T-cell (primary cell): ENCODE measurements around the gene MYMX. TPM values are rescaled to one million over a fixed set of nuclear protein-coding genes. Genes with fewer than 3 reads are reported as not detected.

Experiments
- ATAC-seq, 4 experiments: fragments of 200-7000 bp in 3 of 4; fragments of 150-1000 bp in 1 of 4; cut with Tn5 transposase; replicated peaks in 1 of 4; 1 replicate in 3 of 4; 2 replicates in 1 of 4; pipeline ENCODE4 v1.10.0; 2021; ENCODE audit warnings: moderate library complexity in 3 of 4, mild to moderate bottlenecking in 2 of 4, moderate number of reproducible peaks in 1 of 4
- CTCF ChIA-PET, 2 donors: fragments of 300-600 bp; sonication (Branson Sonifier 250); formaldehyde crosslinking; loops; one replicate each; lab custom pipeline; 2022; ENCODE audit warnings: antibody characterized with exemption in 2 of 2; lab: Charles Lee
- POLR2A ChIA-PET, 2 donors: fragments of 300-600 bp; sonication (Branson Sonifier 250); formaldehyde crosslinking; loops; one replicate each; lab custom pipeline; 2022; ENCODE audit warnings: antibody characterized with exemption in 2 of 2; lab: Charles Lee
- DNase-seq, 35 experiments: peaks; one replicate each; pipeline versions ENCODE4 v3.0.0 to v3.0.0-alpha.2; 2013 to 2023
- H3K27ac ChIP-seq: one replicate; pipeline ENCODE4 v1.5.1; 2013; ENCODE audit warnings: low read length
- H3K27me3 ChIP-seq, 2 experiments: replicated peaks in 1 of 2; 1 replicate in 1 of 2; 2 replicates in 1 of 2; pipeline versions ENCODE4 v1.6.1 to v1.7.0; 2013; ENCODE audit warnings: low read length in 1 of 2, mixed read lengths in 1 of 2; ENCODE audit not compliant: control insufficient read depth in 2 of 2, insufficient read depth in 2 of 2; ENCODE audit errors: extremely low read depth in 1 of 2
- H3K36me3 ChIP-seq, 2 donors: 1 replicate in 1 of 2; 2 replicates in 1 of 2; pipeline versions ENCODE4 v1.6.1 to v1.7.0; 2013; ENCODE audit warnings: low read length in 1 of 2; ENCODE audit not compliant: control insufficient read depth in 2 of 2, insufficient read depth in 1 of 2; ENCODE audit errors: extremely low read depth in 1 of 2
- H3K4me1 ChIP-seq, 2 experiments: 1 replicate in 1 of 2; 2 replicates in 1 of 2; pipeline versions ENCODE4 v1.6.1 to v1.7.0; 2013; ENCODE audit warnings: low read length in 2 of 2, mixed read lengths in 1 of 2; ENCODE audit not compliant: insufficient read depth in 2 of 2, control insufficient read depth in 1 of 2; ENCODE audit errors: extremely low read depth in 1 of 2
- H3K4me3 ChIP-seq, 2 donors: 1 replicate in 1 of 2; 2 replicates in 1 of 2; pipeline versions ENCODE4 v1.5.1 to v1.7.0; 2013; ENCODE audit warnings: mild to moderate bottlenecking in 2 of 2, low read length in 1 of 2, moderate library complexity in 1 of 2; ENCODE audit not compliant: control insufficient read depth in 1 of 2; ENCODE audit errors: extremely low read depth in 1 of 2
- H3K9me3 ChIP-seq: 2 replicates; pipeline ENCODE4 v1.7.0; 2013
- H3K27ac Mint-ChIP-seq, 2 donors: one replicate each; pipeline ENCODE4 v1.8.0; 2020 to 2021; ENCODE audit warnings: mild to moderate bottlenecking in 2 of 2, mixed read lengths in 2 of 2
- H3K27me3 Mint-ChIP-seq, 2 donors: one replicate each; pipeline ENCODE4 v1.8.0; 2021 to 2022; ENCODE audit warnings: mixed read lengths in 2 of 2
- H3K36me3 Mint-ChIP-seq: one replicate; pipeline ENCODE4 v1.8.0; 2021; ENCODE audit warnings: mixed read lengths
- H3K4me1 Mint-ChIP-seq, 3 donors: one replicate each; pipeline ENCODE4 v1.8.0; 2020 to 2022; ENCODE audit warnings: mixed read lengths in 3 of 3, mild to moderate bottlenecking in 1 of 3
- H3K4me3 Mint-ChIP-seq, 3 donors: one replicate each; pipeline ENCODE4 v1.8.0; 2020 to 2022; ENCODE audit warnings: mild to moderate bottlenecking in 3 of 3, mixed read lengths in 3 of 3, moderate library complexity in 3 of 3
- H3K9me3 Mint-ChIP-seq, 3 donors: one replicate each; pipeline ENCODE4 v1.8.0; 2020 to 2022; ENCODE audit warnings: mixed read lengths in 3 of 3
- WGBS: methylation state at CpG from one replicate; pipeline ENCODE4 v1.1.5; 2013; ENCODE audit warnings: missing lambda C conversion rate; ENCODE audit not compliant: insufficient coverage; 5-methylcytosine and 5-hydroxymethylcytosine counted together
- total RNA-seq, 35 experiments: library from RNA in 6 of 35; stranded (reverse) in 6 of 35; fragments of 120-200 nt in 1 of 35; gene quantifications; one replicate each; pipeline versions ENCODE4 v1.2.1 to v1.2.4 and lab custom pipeline; 2013 to 2026

The MYMX gene
- total RNA-seq, 5 donors from 2014 or later (not counting 1 experiment from before 2014, with no cell fraction given), result not detected

GRCh38 chr6:44235891-44236516, 19.3 kb downstream of the MYMX start:
- H3K36me3 Mint-ChIP-seq, result no peaks in the 10 kb centered on the region
- POLR2A ChIA-PET, result interaction anchor here in 1 of 2 donors (0.7 kb wide), 1 partner anchor 9 kb away, joined by 3 read pairs; no protein-coding TSS in a partner anchor

GRCh38 chr6:44237021-44237812, 20.5 kb downstream of the MYMX start:
- Histone ChIP-seq H3K27ac (peak overlapping the region; percentile 91), H3K27me3 (no peaks in the 10 kb centered on the region), H3K9me3 (no peaks in the 10 kb centered on the region), H3K36me3 (no peaks in the 10 kb centered on the region), H3K4me3 (peak overlapping the region; percentile 36 to 76), H3K4me1 (peaks cover 0 to 11% of the 10 kb centered on the region in 2 experiments)
- no peaks in the 10 kb centered on the region for H3K36me3 Mint-ChIP-seq
- ChIA-PET POLR2A (interaction anchor here in 1 of 2 donors (0.8 to 0.9 kb wide), 2 partner anchors 10 to 13 kb away, joined by 3 to 7 read pairs; partner anchors contain the start of gene HSP90AB1), CTCF (interaction anchor here (0.5 to 2.1 kb wide), 6 partner anchors 10 to 780 kb away, joined by 3 to 9 read pairs (median 4); partner anchors contain the start of genes HSP90AB1 (in 1 of the 2) and SLC29A1 (in 1 of the 2))
- peak; percentile 70 to 77 (median 73) for ATAC-seq
- peak in 33 of 35 experiments; percentile 20 to 73 (median 48) for DNase-seq
- peak overlapping the region; percentile 82 to 92 for H3K27ac Mint-ChIP-seq
- no peaks in the 10 kb centered on the region for H3K9me3 Mint-ChIP-seq
- H3K4me3 Mint-ChIP-seq, result peak overlapping the region; percentile 81 to 87 (median 87)
- H3K4me1 Mint-ChIP-seq, result peaks cover 8 to 10% (median 8%) of the 10 kb centered on the region in 3 donors
- H3K27me3 Mint-ChIP-seq, result no peaks in the 10 kb centered on the region
- 33% methylated on average over 10 of the region's 22 CpGs for WGBS

More at GRCh38 chr6:44235891-44236516, 19.3 kb downstream of the MYMX start:
- Histone ChIP-seq H3K9me3 (no peaks in the 10 kb centered on the region), H3K36me3 (no peaks in the 10 kb centered on the region), H3K4me1 (peaks cover 0 to 11% of the 10 kb centered on the region in 2 experiments), H3K27me3 (no peaks in the 10 kb centered on the region), H3K27ac (no peak overlapping the region), H3K4me3 (no peak overlapping the region)
- Mint-ChIP-seq H3K27me3 (no peaks in the 10 kb centered on the region), H3K4me1 (peaks cover 8 to 10% (median 8%) of the 10 kb centered on the region in 3 donors), H3K27ac (no peak overlapping the region), H3K4me3 (no peak overlapping the region), H3K9me3 (no peaks in the 10 kb centered on the region)
- CTCF ChIA-PET, result interaction anchor here (0.7 to 2.1 kb wide), 3 partner anchors 12 to 20 kb away, joined by 3 to 8 read pairs (median 3); partner anchors contain the start of gene SLC29A1 (in 1 of the 2)
- no peak for ATAC-seq
- DNase-seq, result no peak
- WGBS, result 100% methylated on average over 1 of the region's 6 CpGs

- H3K27ac ChIP-seq, result peak overlapping the region; percentile 91
- ChIA-PET CTCF (interaction anchor here (0.5 to 2.1 kb wide), 6 partner anchors 9 to 781 kb away, joined by 3 to 9 read pairs (median 4); partner anchors contain the start of genes HSP90AB1 (in 1 of the 2) and SLC29A1 (in 1 of the 2)), POLR2A (interaction anchor here in 1 of 2 donors (0.8 to 0.9 kb wide), 2 partner anchors 9 to 14 kb away, joined by 3 to 7 read pairs; partner anchors contain the start of gene HSP90AB1)
- H3K27me3 ChIP-seq, result no peaks in the 10 kb centered on the region
- Mint-ChIP-seq H3K9me3 (no peaks in the 10 kb centered on the region), H3K27me3 (no peaks in the 10 kb centered on the region), H3K4me1 (peaks cover 8 to 10% (median 8%) of the 10 kb centered on the region in 3 donors), H3K27ac (peak overlapping the region; percentile 82 to 92), H3K36me3 (no peaks in the 10 kb centered on the region), H3K4me3 (peak overlapping the region; percentile 81 to 87 (median 87))
- H3K36me3 ChIP-seq, result no peaks in the 10 kb centered on the region
- peak overlapping the region; percentile 36 to 76 for H3K4me3 ChIP-seq
- peaks cover 0 to 11% of the 10 kb centered on the region in 2 experiments for H3K4me1 ChIP-seq
- ATAC-seq, result peak; percentile 93 to 95 (median 94)
- under 1% methylated on average over 38 of the region's 42 CpGs for WGBS
- peak; percentile 25 to 87 (median 70) for DNase-seq
- H3K9me3 ChIP-seq, result no peaks in the 10 kb centered on the region
Measured at GRCh38 chr6:44237813-44238433, 21.2 kb downstream of the MYMX start.

GRCh38 chr6:44238687-44239350, 22.1 kb downstream of the MYMX start:
- Mint-ChIP-seq H3K4me3 (peak overlapping the region; percentile 81 to 87 (median 87)), H3K4me1 (peaks cover 8 to 10% (median 8%) of the 10 kb centered on the region in 3 donors), H3K27me3 (no peaks in the 10 kb centered on the region), H3K36me3 (no peaks in the 10 kb centered on the region), H3K9me3 (no peaks in the 10 kb centered on the region), H3K27ac (peak overlapping the region; percentile 78 to 92)
- no peak for ATAC-seq
- Histone ChIP-seq H3K27me3 (no peaks in the 10 kb centered on the region), H3K9me3 (no peaks in the 10 kb centered on the region), H3K27ac (no peak overlapping the region), H3K4me1 (peaks cover 0 to 11% of the 10 kb centered on the region in 2 experiments), H3K4me3 (no peak overlapping the region), H3K36me3 (no peaks in the 10 kb centered on the region)
- WGBS, result 97% methylated on average over 4 of the region's 7 CpGs
- ChIA-PET POLR2A (no interaction called here), CTCF (interaction anchor here in 1 of 2 donors (2.1 kb wide), 1 partner anchor 8 kb away, joined by 9 read pairs; the partner anchor contains the start of gene HSP90AB1)
- DNase-seq, result no peak

GRCh38 chr6:44243345-44243744, 26.6 kb downstream of the MYMX start:
- H3K27ac Mint-ChIP-seq, result no peak overlapping the region
- DNase-seq, result no peak

More at GRCh38 chr6:44243345-44243744, 26.6 kb downstream of the MYMX start:
- 95% methylated on average over 3 of the region's 7 CpGs for WGBS
- no peaks in the 10 kb centered on the region for H3K27me3 Mint-ChIP-seq
- no peaks in the 10 kb centered on the region for H3K27me3 ChIP-seq
- H3K4me3 Mint-ChIP-seq, result no peak overlapping the region
- peaks cover 0 to 1% of the 10 kb centered on the region in 2 donors for H3K36me3 ChIP-seq
- peaks cover 4 to 17% of the 10 kb centered on the region in 2 experiments for H3K4me1 ChIP-seq
- peaks cover 2% of the 10 kb centered on the region for H3K36me3 Mint-ChIP-seq
- ChIA-PET POLR2A (no interaction called here), CTCF (interaction anchor here in 1 of 2 donors (1.7 kb wide), 1 partner anchor 16 kb away, joined by 4 read pairs; no protein-coding TSS in a partner anchor)
- no peaks in the 10 kb centered on the region for H3K9me3 ChIP-seq
- no peak for ATAC-seq
- no peaks in the 10 kb centered on the region for H3K9me3 Mint-ChIP-seq
- H3K27ac ChIP-seq, result no peak overlapping the region
- no peak overlapping the region for H3K4me3 ChIP-seq
- peaks cover 11 to 27% (median 15%) of the 10 kb centered on the region in 3 donors for H3K4me1 Mint-ChIP-seq
